ENCODE results near the gene COX6B1.
A peak's percentile ranks its signal among the peaks of the same experiment; 100 is the strongest.
"Not testable (repeated sequence)": the region's sequence is repeated elsewhere in the genome, so short reads cannot be mapped to it uniquely, and the experiment has no call there.

The COX6B1 gene

GRCh38 chr19:35636651-35637050 lies 11.5 kb upstream of the COX6B1 start:
- no peak for DNase-seq

- DNase-seq, result no peak
Measured at GRCh38 chr19:35637165-35637564, 11.0 kb upstream of the COX6B1 start.

- DNase-seq, result no peak
Measured at GRCh38 chr19:35639321-35639639, 8.8 kb upstream of the COX6B1 start.

- no peak for DNase-seq
Measured at GRCh38 chr19:35639863-35640262, 8.3 kb upstream of the COX6B1 start.

- DNase-seq, result no peak
Measured at GRCh38 chr19:35641515-35642151, 6.5 kb upstream of the COX6B1 start, which contains the start of gene ETV2. Gene ETV2 (plus strand): TSS chr19:35641745. CDS start chr19:35642461, 716 bp downstream.

GRCh38 chr19:35642312-35642711 lies 5.8 kb upstream of the COX6B1 start:
- DNase-seq, result no peak

GRCh38 chr19:35642798-35643254 lies 5.3 kb upstream of the COX6B1 start:
- DNase-seq, result no peak

- DNase-seq, result peak; percentile 54
Measured at GRCh38 chr19:35643255-35644205, 4.6 kb upstream of the COX6B1 start.

- DNase-seq, result peak; percentile 67
Measured at GRCh38 chr19:35644206-35644986, 3.7 kb upstream of the COX6B1 start.

GRCh38 chr19:35644987-35645679 lies 3.0 kb upstream of the COX6B1 start:
- DNase-seq, result no peak

- no peak for DNase-seq
Measured at GRCh38 chr19:35645680-35646511, 2.2 kb upstream of the COX6B1 start.

- no peak for DNase-seq
Measured at GRCh38 chr19:35650581-35650980, 2.5 kb downstream of the COX6B1 start.

GRCh38 chr19:35654828-35655227 lies 6.7 kb downstream of the COX6B1 start:
- DNase-seq, result not testable (repeated sequence)

GRCh38 chr19:35655600-35655999 lies 7.5 kb downstream of the COX6B1 start:
- DNase-seq, result no peak

GRCh38 chr19:35656700-35657099 lies 8.6 kb downstream of the COX6B1 start:
- DNase-seq, result no peak

- DNase-seq, result no peak
Measured at GRCh38 chr19:35657904-35658700, 10.0 kb downstream of the COX6B1 start.

- no peak for DNase-seq
Measured at GRCh38 chr19:35661995-35662340, 13.8 kb downstream of the COX6B1 start.

GRCh38 chr19:35663981-35664380 lies 15.9 kb downstream of the COX6B1 start:
- no peak for DNase-seq

- DNase-seq, result no peak
Measured at GRCh38 chr19:35665157-35665556, 17.0 kb downstream of the COX6B1 start.

- DNase-seq, result no peak
Measured at GRCh38 chr19:35665604-35666003, 17.5 kb downstream of the COX6B1 start.
